OCI-LY1 (cell line): ENCODE measurements around the gene CRIM1.

Source experiments
- H2AFZ ChIP-seq: fragments of 200-600 bp; sonication (generic), shearing (Covaris generic); 2 replicates; pipeline ENCODE4 v1.6.0; 2014; ENCODE audit warnings: antibody characterized with exemption, mild to moderate bottlenecking, low read length
- H3F3A ChIP-seq: fragments of 200-600 bp; sonication (generic), shearing (Covaris generic); 2 replicates; pipeline ENCODE4 v1.6.0; 2014; ENCODE audit warnings: mild to moderate bottlenecking, antibody characterized with exemption, low read length, moderate library complexity; ENCODE audit not compliant: insufficient read depth
- H3K27ac ChIP-seq: fragments of 200-600 bp; sonication (generic); 2 replicates; pipeline ENCODE4 v1.5.1; 2014; ENCODE audit warnings: low read length, mixed run types, mild to moderate bottlenecking, low read depth; ENCODE audit not compliant: poor library complexity, severe bottlenecking
- H3K27me3 ChIP-seq: fragments of 200-600 bp; sonication (generic); 2 replicates; pipeline ENCODE4 v1.6.0; 2014; ENCODE audit warnings: antibody characterized with exemption, mild to moderate bottlenecking, low read length, moderate library complexity; ENCODE audit not compliant: insufficient read depth
- H3K36me3 ChIP-seq: fragments of 200-600 bp; sonication (generic); 2 replicates; pipeline ENCODE4 v1.6.1; 2014; ENCODE audit warnings: mild to moderate bottlenecking, antibody characterized with exemption, low read length, moderate library complexity, mixed read lengths; ENCODE audit not compliant: insufficient read depth
- H3K4me1 ChIP-seq: fragments of 200-600 bp; sonication (generic); 2 replicates; pipeline ENCODE4 v1.5.1; 2014; ENCODE audit warnings: mild to moderate bottlenecking, low read length, moderate library complexity; ENCODE audit not compliant: insufficient read depth, severe bottlenecking
- H3K4me2 ChIP-seq: fragments of 200-600 bp; sonication (generic), shearing (Covaris generic); 2 replicates; pipeline ENCODE4 v1.6.1; 2014; ENCODE audit warnings: low read length
- H3K4me3 ChIP-seq: fragments of 200-600 bp; sonication (generic); 2 replicates; pipeline ENCODE4 v1.5.1; 2014; ENCODE audit warnings: low read length, low read depth, mild to moderate bottlenecking, mixed read lengths; ENCODE audit not compliant: poor library complexity, severe bottlenecking
- H3K79me2 ChIP-seq: fragments of 200-600 bp; shearing (Covaris generic); 2 replicates; pipeline ENCODE4 v1.6.1; 2016; ENCODE audit warnings: mixed run types, low read length, mixed read lengths; ENCODE audit not compliant: insufficient read depth
- H3K9ac ChIP-seq: fragments of 200-600 bp; sonication (generic), shearing (Covaris generic); 2 replicates; pipeline ENCODE4 v1.6.1; 2014; ENCODE audit warnings: mild to moderate bottlenecking, low read length, mixed read lengths
- H3K9me2 ChIP-seq: fragments of 200-600 bp; sonication (generic), shearing (Covaris generic); 2 replicates; pipeline ENCODE4 v1.6.1; 2014; ENCODE audit warnings: low read depth, mild to moderate bottlenecking, low read length, mixed read lengths
- H3K9me3 ChIP-seq: fragments of 200-600 bp; shearing (Covaris generic); 2 replicates; pipeline ENCODE4 v1.6.1; 2014; ENCODE audit warnings: low read length, mixed read lengths
- H4K20me1 ChIP-seq: fragments of 200-600 bp; sonication (generic), shearing (Covaris generic); 2 replicates; pipeline ENCODE4 v1.6.0; 2016; ENCODE audit warnings: mild to moderate bottlenecking, low read length; ENCODE audit not compliant: insufficient read depth
- EZH2 ChIP-seq: fragments of 200-600 bp; sonication (generic), shearing (Covaris generic); IDR thresholded peaks from 2 replicates; pipeline ENCODE4 v1.8.0; 2017; ENCODE audit warnings: borderline replicate concordance, mixed run types, mild to moderate bottlenecking, antibody characterized with exemption, low read length, moderate library complexity, mixed read lengths
- TF ChIP-seq, protein P1 (sequence below): fragments of 200-600 bp; sonication (generic), shearing (Covaris generic); IDR thresholded peaks from 2 replicates; pipeline ENCODE4 v1.5.1; 2017; ENCODE audit warnings: mild to moderate bottlenecking, antibody characterized with exemption, low read length, moderate library complexity, mixed read lengths

The CRIM1 gene

DNA sequence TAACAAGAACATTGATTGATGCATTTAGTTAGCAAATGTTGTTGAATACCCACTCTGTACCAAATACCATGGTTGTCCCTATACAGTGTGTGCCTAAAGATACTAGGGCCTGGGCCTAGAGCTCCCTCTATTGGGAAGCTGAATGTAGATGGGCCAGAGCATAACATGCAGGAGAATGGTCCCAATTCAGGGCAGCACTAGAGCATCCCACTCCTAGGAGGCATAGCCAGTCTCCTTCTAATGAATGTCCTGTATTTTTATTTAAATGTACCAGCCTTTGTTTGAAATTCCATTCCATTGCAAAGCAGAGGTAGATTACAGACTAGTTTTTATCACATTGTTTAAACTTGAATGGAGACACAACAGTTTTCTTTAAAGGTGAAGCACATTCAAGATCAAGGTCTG is 151.8 kb downstream of the CRIM1 start:
- Histone ChIP-seq H2AFZ (no peak overlapping the region), H3K27me3 (no peaks in the 10 kb centered on the region), H3K4me3 (no peak overlapping the region), H3K9me3 (no peaks in the 10 kb centered on the region), H3K9me2 (no peaks in the 10 kb centered on the region), H3K9ac (no peak overlapping the region), H3K4me1 (no peaks in the 10 kb centered on the region), H3K27ac (no peak overlapping the region), H3K79me2 (no peaks in the 10 kb centered on the region), H3F3A (no peaks in the 10 kb centered on the region), H4K20me1 (no peaks in the 10 kb centered on the region), H3K4me2 (no peak overlapping the region), H3K36me3 (no peaks in the 10 kb centered on the region)
- TF ChIP-seq EZH2 = no peak
- TF ChIP-seq, protein P1, sequence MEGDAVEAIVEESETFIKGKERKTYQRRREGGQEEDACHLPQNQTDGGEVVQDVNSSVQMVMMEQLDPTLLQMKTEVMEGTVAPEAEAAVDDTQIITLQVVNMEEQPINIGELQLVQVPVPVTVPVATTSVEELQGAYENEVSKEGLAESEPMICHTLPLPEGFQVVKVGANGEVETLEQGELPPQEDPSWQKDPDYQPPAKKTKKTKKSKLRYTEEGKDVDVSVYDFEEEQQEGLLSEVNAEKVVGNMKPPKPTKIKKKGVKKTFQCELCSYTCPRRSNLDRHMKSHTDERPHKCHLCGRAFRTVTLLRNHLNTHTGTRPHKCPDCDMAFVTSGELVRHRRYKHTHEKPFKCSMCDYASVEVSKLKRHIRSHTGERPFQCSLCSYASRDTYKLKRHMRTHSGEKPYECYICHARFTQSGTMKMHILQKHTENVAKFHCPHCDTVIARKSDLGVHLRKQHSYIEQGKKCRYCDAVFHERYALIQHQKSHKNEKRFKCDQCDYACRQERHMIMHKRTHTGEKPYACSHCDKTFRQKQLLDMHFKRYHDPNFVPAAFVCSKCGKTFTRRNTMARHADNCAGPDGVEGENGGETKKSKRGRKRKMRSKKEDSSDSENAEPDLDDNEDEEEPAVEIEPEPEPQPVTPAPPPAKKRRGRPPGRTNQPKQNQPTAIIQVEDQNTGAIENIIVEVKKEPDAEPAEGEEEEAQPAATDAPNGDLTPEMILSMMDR = peak; percentile 72

DNA sequence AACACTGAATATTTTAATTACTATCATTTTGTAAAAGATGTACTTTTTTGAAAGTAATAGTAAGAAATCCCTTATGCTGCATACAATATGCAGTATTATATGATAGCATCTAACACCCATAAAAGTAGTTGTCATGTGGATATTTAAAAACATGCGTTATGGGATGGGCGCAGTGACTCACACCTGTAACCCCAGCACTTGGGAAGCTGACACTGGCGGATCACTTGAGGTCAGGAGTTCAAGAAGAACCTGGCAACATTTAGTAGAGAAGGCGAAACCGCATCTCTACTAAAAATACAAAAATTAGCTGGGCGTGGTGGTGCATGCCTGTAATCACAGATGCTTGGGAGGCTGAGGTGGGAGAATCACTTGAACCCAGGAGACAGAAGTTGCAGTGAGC is 153.5 kb downstream of the CRIM1 start:
- H3K4me3 ChIP-seq = no peak overlapping the region
- no peaks in the 10 kb centered on the region for H3K36me3 ChIP-seq
- no peaks in the 10 kb centered on the region for H3K79me2 ChIP-seq
- no peaks in the 10 kb centered on the region for H4K20me1 ChIP-seq
- no peak overlapping the region for H3K4me2 ChIP-seq
- no peaks in the 10 kb centered on the region for H3K9me3 ChIP-seq
- H3K4me1 ChIP-seq = no peaks in the 10 kb centered on the region
- no peak for TF ChIP-seq EZH2
- TF ChIP-seq, protein P1 = no peak
- no peaks in the 10 kb centered on the region for H3F3A ChIP-seq
- no peaks in the 10 kb centered on the region for H3K9me2 ChIP-seq
- no peak overlapping the region for H2AFZ ChIP-seq
- no peak overlapping the region for H3K9ac ChIP-seq
- no peak overlapping the region for H3K27ac ChIP-seq
- H3K27me3 ChIP-seq = no peaks in the 10 kb centered on the region; the same call in 1 of the 2 replicates

DNA sequence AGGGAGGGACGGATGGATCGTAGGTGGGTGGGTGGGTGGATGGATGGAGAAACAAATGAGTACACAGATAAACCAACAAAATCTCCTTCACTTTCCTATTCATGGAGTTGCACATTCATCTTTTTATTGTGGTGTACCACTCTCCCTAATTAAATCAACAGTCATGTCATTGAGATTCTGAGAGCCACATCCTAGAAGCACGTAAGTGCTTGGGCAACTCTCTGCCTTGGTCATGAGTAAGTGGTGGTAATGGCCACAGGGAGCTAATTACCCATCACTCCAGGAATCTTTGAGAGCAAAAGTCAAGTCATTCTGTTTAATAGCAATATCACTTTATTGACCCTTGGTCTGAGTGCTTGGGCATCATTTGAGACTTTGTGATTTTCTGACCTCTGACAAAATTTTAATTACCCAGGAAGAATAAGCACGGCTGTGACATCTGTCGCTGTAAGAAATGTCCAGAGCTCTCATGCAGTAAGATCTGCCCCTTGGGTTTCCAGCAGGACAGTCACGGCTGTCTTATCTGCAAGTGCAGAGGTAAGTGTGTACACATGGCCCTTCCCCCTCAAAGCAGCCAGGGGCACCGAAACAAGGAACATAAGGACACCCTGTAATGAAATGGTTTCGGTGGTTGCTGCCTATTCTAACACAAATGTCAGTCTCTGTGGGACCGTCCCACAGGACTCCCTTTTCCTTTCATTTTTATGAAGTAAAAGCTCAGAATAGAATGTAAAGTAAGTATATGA is 156.5 kb downstream of the CRIM1 start:
- Histone ChIP-seq H3K4me2 (no peak overlapping the region), H3K27me3 (no peaks in the 10 kb centered on the region; the same call in 1 of the 2 replicates), H3K9ac (no peak overlapping the region), H3K9me2 (no peaks in the 10 kb centered on the region), H3F3A (no peaks in the 10 kb centered on the region), H3K9me3 (no peaks in the 10 kb centered on the region), H2AFZ (no peak overlapping the region), H3K27ac (no peak overlapping the region), H4K20me1 (no peaks in the 10 kb centered on the region), H3K79me2 (no peaks in the 10 kb centered on the region), H3K4me1 (no peaks in the 10 kb centered on the region), H3K4me3 (no peak overlapping the region), H3K36me3 (no peaks in the 10 kb centered on the region)
- TF ChIP-seq EZH2 = no peak
- TF ChIP-seq, protein P1 = no peak
